ENCODE measurements around the gene VPS13C. TPM values are rescaled to one million over a fixed set of nuclear protein-coding genes. Genes with fewer than 3 reads are reported as not detected.
"Not testable (repeated sequence)": the region's sequence is repeated elsewhere in the genome, so short reads cannot be mapped to it uniquely, and the experiment has no call there.

VPS13C gene
- total and polyA plus RNA-seq, 2 experiments from 2014 or later: 8.7 to 21.7 TPM

DNA sequence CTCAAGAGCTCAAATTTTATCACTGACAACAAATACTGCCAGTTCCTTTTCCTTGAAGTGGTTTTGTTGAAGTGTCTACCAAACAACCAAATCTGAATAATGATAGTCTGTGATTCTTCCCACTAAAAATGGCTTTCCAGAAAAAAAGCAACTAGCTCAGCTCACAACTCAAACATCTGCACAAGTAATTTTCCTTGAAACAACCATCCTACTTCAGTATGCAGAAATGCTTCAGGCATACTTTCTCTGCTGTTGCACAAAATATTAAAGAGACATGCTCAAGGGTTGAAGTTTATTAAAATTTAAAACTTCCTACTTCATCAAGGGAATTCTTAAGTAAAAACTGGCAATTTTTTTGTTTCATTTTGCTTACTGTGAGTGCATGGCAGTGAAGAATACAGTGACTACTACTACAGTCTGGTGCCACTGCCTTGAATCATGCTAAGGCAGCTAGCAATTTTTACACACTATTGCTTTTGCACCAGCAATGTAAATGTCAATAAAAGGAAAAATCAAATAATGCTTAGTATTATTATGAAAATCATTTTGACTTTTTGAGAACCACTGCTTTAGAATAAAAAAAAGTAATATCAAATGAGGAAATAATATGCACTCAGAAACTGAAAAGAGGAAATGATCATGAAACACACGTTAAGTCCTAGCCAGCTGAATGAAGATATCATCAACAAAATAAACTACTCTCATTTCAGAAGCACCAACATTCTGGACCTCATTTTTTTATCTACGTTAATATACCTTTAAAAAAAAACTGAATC, 33.6 kb downstream of the VPS13C start:
- WGBS, 2 experiments (ENCODE audit: low coverage in 1 of 2, low lambda C conversion rate in 2 of 2, missing lambda C conversion rate in 2 of 2): 96 to 100% methylated on average over 2 of the region's 2 CpGs
- H3K4me2 ChIP-seq (ENCODE audit: unreplicated experiment): no peak overlapping the region
- no peak overlapping the region for H3K9ac ChIP-seq
- in situ Hi-C loops (cut with MboI): no loop called here
- no peak for TF ChIP-seq EZH2phosphoT487 (IDR thresholded peaks at IDR 0.05; ENCODE audit: insufficient read depth, low read depth)
- no peak for TF ChIP-seq EZH2 (IDR thresholded peaks at IDR 0.05; ENCODE audit: insufficient read depth, poor library complexity, severe bottlenecking)
- no peak for DNase-seq
- no peaks in the 10 kb centered on the region for H3K9me3 ChIP-seq (ENCODE audit: low read depth)
- H3K27me3 ChIP-seq (replicated peaks; ENCODE audit: insufficient read depth): no peaks in the 10 kb centered on the region
- no peaks in the 10 kb centered on the region for H3K4me1 ChIP-seq (ENCODE audit: insufficient read depth)
- H3K4me3 ChIP-seq: no peak overlapping the region
- H3K79me2 ChIP-seq (ENCODE audit: insufficient read depth): no peaks in the 10 kb centered on the region
- H3K27ac ChIP-seq: no peak overlapping the region
- no peaks in the 10 kb centered on the region for H3F3A ChIP-seq (ENCODE audit: insufficient read depth)
- no peaks in the 10 kb centered on the region for H3K36me3 ChIP-seq (ENCODE audit: low read depth)
- no peaks in the 10 kb centered on the region for H3K9me2 ChIP-seq (ENCODE audit: insufficient read depth)
- H4K20me1 ChIP-seq (ENCODE audit: insufficient read depth): no peaks in the 10 kb centered on the region
- no peak overlapping the region for H2AFZ ChIP-seq

DNA sequence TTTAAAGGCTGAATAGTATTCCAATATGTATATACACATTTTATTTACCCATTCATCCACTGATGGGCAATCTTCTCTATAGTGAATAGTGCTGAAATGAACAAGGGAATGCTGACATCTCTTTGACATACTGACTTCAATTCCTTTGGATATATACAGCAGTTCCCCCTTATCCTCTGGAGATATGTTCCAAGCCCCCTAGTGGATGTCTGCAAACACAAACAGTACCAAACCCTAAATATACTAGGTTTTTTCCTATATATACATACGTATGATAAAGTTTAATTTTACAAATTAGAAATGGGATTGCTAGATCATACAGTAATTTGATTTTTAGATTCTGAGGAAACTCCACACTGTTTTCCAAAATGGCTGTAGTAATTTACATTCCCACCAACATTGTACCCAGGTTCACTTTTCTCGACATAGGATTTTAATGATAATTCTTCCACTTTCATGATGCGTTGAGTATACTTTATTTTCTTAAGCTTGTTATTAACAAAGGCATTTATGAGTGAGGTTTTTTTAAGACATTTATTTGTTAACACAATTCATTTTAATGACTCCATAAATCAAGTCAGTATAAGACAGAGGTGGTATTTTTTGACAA, 38.2 kb downstream of the VPS13C start:
- in situ Hi-C loops (cut with MboI): no loop called here
- Histone ChIP-seq H3K27me3 (replicated peaks; ENCODE audit: insufficient read depth) (no peaks in the 10 kb centered on the region), H3K4me2 (ENCODE audit: unreplicated experiment) (no peak overlapping the region), H3K4me3 (no peak overlapping the region), H3F3A (ENCODE audit: insufficient read depth) (no peaks in the 10 kb centered on the region), H2AFZ (no peak overlapping the region), H3K36me3 (ENCODE audit: low read depth) (0 out of 2 replicates have a peak, but pooled peaks cover 8% of the 10 kb centered on the region), H3K9me3 (ENCODE audit: low read depth) (no peaks in the 10 kb centered on the region), H3K9ac (no peak overlapping the region), H3K79me2 (ENCODE audit: insufficient read depth) (no peaks in the 10 kb centered on the region), H3K9me2 (ENCODE audit: insufficient read depth) (0 out of 2 replicates have a peak, but pooled peaks cover 3% of the 10 kb centered on the region), H4K20me1 (ENCODE audit: insufficient read depth) (no peaks in the 10 kb centered on the region), H3K4me1 (ENCODE audit: insufficient read depth) (no peaks in the 10 kb centered on the region), H3K27ac (no peak overlapping the region)
- DNase-seq: peak; percentile 5
- WGBS, 2 experiments (ENCODE audit: low coverage in 1 of 2, low lambda C conversion rate in 2 of 2, missing lambda C conversion rate in 2 of 2): 99 to 100% methylated on average over 3 of the region's 3 CpGs
- no peak for TF ChIP-seq EZH2 (IDR thresholded peaks at IDR 0.05; ENCODE audit: insufficient read depth, poor library complexity, severe bottlenecking)
- TF ChIP-seq EZH2phosphoT487 (IDR thresholded peaks at IDR 0.05; ENCODE audit: insufficient read depth, low read depth): no peak

DNA sequence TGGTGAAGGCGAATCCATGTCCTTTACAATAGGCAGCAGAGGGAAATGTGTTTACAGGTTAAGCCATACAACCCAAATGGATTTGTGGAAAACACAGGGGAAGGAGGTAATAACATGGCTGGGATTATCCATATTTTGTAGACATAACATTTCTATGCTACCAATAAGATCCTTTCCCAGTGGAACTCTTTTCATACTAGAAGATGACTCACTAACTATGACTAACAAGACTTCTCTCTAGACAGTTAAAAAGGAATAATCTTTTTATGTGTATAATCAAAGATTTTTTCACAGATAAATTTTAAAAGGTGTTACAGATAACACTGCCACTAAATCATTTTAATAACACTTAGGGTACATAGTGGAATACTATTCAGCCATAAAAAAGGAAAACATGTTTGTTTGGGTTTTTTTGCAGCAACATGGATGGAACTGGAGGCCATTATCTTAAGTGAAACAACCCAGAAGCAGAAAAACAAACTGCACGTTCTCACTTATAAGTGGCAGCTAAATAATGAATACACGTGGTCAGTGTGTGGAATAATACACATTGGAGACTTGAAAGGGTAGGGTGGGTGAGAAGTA, 39.6 kb downstream of the VPS13C start:
- Histone ChIP-seq H4K20me1 (ENCODE audit: insufficient read depth) (no peaks in the 10 kb centered on the region), H3K79me2 (ENCODE audit: insufficient read depth) (no peaks in the 10 kb centered on the region), H2AFZ (no peak overlapping the region), H3K9me3 (ENCODE audit: low read depth) (no peaks in the 10 kb centered on the region), H3K4me2 (ENCODE audit: unreplicated experiment) (no peak overlapping the region), H3K9ac (no peak overlapping the region), H3F3A (ENCODE audit: insufficient read depth) (no peaks in the 10 kb centered on the region), H3K9me2 (ENCODE audit: insufficient read depth) (0 out of 2 replicates have a peak, but pooled peaks cover 3% of the 10 kb centered on the region), H3K27me3 (replicated peaks; ENCODE audit: insufficient read depth) (no peaks in the 10 kb centered on the region), H3K27ac (no peak overlapping the region), H3K36me3 (ENCODE audit: low read depth) (0 out of 2 replicates have a peak, but pooled peaks cover 8% of the 10 kb centered on the region), H3K4me3 (no peak overlapping the region), H3K4me1 (ENCODE audit: insufficient read depth) (no peaks in the 10 kb centered on the region)
- DNase-seq: peak; percentile 60
- no peak for TF ChIP-seq EZH2 (IDR thresholded peaks at IDR 0.05; ENCODE audit: insufficient read depth, poor library complexity, severe bottlenecking)
- TF ChIP-seq EZH2phosphoT487 (IDR thresholded peaks at IDR 0.05; ENCODE audit: insufficient read depth, low read depth): no peak
- in situ Hi-C loops (cut with MboI): no loop called here
- WGBS, 2 experiments (ENCODE audit: low coverage in 1 of 2, low lambda C conversion rate in 2 of 2, missing lambda C conversion rate in 2 of 2): 94 to 98% methylated on average over 3 of the region's 3 CpGs

GRCh38 chr15:62005354-62005753, 54.9 kb downstream of the VPS13C start:
- H3K79me2 ChIP-seq (ENCODE audit: insufficient read depth); H2AFZ ChIP-seq; H3K4me1 ChIP-seq (ENCODE audit: insufficient read depth); H3K9me2 ChIP-seq (ENCODE audit: insufficient read depth); H4K20me1 ChIP-seq (ENCODE audit: insufficient read depth); H3K9me3 ChIP-seq (ENCODE audit: low read depth); H3F3A ChIP-seq (ENCODE audit: insufficient read depth); in situ Hi-C loops (cut with MboI); H3K4me3 ChIP-seq; H3K27ac ChIP-seq; H3K9ac ChIP-seq; H3K4me2 ChIP-seq (ENCODE audit: unreplicated experiment); DNase-seq; H3K27me3 ChIP-seq (replicated peaks; ENCODE audit: insufficient read depth): not testable (repeated sequence)
- 93 to 96% methylated on average over 7 of the region's 7 CpGs for WGBS, 2 experiments (ENCODE audit: low coverage in 1 of 2, low lambda C conversion rate in 2 of 2, missing lambda C conversion rate in 2 of 2)
- H3K36me3 ChIP-seq (ENCODE audit: low read depth): peaks cover 23% of the 10 kb centered on the region; the same call in 1 of the 2 replicates
